HG02763 (cell line): Measurements from ENCODE around the gene PUSL1.

Experiments used
- ATAC-seq: cut with Tn5 transposase; IDR thresholded peaks from one replicate; pipeline ENCODE4 v1.9.1; 2021; ENCODE audit warnings: mild to moderate bottlenecking, moderate library complexity; ENCODE audit not compliant: unreplicated experiment

PUSL1 gene

GRCh38 chr1:1293263-1294249 is 14.8 kb upstream of the PUSL1 start:
- no peak for ATAC-seq

DNA sequence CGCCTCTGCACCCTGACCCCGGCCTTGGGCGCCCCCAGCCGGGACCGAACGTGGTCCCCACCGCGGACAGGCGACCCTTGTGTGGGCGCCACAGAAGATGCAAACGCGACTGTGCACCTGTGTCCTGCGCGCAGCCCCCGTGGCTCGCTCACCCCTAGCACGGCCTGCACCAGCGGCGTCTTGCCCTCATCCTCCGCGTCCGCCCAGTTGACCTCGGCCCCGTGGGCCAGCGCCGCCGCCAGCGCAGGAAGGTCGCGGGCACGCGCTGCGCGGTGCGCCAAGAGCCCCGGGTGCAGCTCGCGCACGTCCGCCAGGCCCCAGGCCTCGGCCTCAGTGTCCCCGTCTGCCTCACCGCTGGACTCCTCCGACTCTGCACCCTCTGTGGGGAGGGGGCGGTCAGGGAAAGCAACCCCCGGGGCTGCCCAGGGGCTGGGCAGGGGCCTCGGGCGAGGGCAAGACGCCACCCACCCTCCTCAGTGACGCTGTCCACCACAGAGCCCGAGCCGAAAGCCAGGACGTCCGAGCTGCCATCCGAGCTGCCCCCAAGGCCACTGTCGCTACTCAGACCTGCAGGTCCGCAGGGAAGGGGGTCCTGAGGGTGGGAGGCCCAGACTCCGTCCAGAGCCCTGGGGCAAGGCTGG is 14.0 kb upstream of the PUSL1 start:
- no peak for ATAC-seq

- ATAC-seq, result no peak
Measured at GRCh38 chr1:1295154-1295923, 13.1 kb upstream of the PUSL1 start.

DNA sequence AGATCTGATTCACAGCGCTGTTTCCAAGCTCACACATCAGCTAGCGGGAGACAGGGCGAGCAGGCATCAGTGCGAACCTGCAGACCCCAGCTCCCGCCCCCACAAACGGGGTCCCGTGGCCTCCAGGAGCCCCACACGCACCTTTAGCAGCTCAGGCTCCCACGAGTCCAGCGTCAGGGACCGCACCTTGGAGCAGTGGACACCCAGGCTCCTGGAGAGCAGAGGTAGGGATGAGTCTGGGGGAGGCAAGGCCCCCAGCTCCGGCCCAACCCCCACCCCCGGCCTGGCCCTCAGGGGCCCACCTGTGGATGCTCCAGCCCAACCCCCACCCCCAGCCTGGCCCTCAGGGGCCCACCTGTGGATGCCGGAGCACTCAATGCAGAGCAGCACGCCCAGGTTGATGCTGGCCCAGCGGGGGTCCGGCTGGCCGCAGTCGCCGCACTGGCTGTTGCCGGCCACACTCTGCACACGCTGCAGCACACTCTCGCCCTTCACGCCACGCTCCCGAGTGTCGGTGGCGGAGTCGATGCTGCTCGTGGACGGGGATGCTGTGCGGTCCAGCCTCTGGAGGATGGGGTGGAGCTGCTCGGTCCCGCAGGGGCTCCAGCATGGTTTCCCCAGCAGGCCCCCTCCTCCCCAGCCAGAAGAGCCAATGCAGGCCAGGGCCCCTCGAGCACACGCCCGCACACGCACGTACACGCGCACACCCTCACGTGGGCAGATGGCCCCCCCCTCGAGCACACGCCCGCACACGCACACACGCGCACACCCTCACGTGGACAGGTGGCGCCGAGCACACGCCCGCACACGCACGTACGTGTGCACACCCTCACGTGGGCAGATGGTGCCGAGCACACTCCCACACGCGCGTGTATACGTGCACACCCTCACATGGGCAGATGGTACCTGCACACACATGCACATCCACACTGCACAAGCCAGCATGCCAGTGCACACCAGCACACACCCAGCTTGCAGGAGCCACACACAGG is 12.0 kb upstream of the PUSL1 start:
- no peak for ATAC-seq

GRCh38 chr1:1297802-1298424 is 10.5 kb upstream of the PUSL1 start:
- ATAC-seq, result no peak

- no peak for ATAC-seq
Measured at GRCh38 chr1:1298861-1299685, 9.3 kb upstream of the PUSL1 start.

- no peak for ATAC-seq
Measured at GRCh38 chr1:1299686-1300351, 8.6 kb upstream of the PUSL1 start.

- no peak for ATAC-seq
Measured at GRCh38 chr1:1300352-1300739, 8.1 kb upstream of the PUSL1 start.

DNA sequence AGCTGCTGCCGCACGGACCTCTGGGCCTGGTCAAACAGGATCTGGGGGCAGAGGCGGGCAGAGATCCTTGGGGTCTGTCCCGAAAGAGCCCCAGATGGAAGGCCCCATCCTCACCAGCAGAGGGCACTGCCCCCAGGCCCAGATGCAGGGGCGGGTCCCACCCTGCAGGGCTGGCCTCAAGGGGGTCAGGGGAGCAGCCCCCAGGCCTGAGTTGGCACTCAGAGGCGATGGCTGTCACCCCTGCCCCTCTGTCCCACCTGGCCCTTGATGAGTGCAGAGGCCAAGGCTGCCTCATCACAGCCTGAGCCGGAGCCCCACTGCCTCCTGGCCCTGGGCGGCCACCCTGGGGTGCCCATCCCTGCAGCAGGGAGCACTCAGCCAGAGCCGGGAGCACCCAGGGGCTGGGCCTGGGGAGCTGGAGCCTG is 6.4 kb upstream of the PUSL1 start:
- ATAC-seq, result no peak

DNA sequence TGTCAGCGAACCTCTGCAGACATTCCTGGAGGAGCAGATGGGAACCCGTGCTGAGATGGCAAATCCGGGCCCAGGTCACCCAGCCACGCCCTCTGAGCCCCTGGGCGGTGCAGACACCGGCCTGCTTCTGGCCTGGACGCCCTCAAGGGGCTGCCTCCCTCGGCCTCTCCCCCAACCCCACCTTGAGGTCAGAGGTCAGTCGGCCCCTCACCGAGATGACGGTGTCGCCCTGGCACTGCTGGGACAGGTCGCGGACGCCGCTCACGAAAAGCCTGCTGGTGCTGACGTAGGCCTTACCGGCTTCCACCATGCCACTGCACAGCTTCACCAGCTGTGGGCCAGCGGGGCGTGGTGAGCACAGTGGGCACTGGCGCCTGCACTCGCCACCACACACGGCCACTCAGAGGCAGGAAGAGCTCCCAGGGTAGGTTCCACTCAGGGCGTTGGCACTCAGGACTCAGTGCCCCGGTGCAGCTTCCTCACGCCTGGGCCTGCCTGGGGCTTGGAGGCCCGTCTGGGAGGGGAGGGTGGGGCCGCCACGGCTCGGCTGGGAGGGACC is 5.4 kb upstream of the PUSL1 start:
- ATAC-seq, result no peak

DNA sequence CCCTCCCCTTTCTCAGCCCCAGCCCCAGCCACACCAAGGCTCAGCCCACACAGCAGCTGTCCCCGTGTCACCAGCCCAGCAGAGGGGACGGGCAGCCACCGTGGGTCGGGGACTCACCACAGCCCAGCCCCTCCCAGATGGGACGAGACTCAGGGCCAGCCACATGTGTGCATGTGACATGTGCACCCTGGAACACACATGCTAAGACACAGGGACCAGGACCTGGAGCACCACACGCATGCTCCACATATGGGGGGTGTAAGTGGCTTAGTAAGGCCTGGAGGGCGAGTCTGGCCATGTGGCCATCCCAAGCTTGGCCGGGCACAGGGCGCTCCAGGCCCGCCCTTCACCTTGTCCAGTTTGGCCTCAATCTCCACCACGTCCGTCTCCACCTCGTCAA is 4.7 kb upstream of the PUSL1 start:
- ATAC-seq, result no peak

GRCh38 chr1:1304331-1305299 is 3.8 kb upstream of the PUSL1 start:
- ATAC-seq, result no peak

GRCh38 chr1:1305300-1306069 is 2.9 kb upstream of the PUSL1 start:
- ATAC-seq, result no peak

DNA sequence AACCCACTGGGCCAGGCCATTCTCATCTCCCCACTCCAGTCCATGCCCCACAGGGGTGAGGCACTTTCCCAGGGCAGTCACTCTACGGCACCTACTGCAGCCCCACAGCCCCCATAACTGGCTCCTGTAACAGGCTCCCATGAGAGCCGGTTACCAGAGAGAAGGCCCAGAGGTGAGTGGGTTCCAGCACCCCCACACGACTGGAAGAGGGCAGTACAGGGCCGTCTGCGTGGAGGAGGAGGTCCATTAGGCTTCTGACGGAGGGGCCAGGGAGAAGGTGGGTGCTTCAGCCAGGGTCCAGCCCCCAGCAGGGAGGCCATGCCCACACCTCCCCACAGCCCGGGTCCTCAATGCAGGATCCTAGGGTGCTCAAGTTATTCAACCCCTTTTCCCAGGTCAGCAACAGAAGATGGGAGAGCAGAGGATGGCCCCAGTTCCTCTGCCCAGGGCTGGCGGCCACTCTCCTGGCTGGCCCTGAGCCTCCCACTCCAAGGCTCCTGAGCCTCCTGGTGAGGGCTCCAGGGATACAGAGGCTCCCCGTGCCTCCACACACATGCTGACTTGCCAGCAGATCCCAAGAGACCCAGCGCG is 2.2 kb upstream of the PUSL1 start:
- no peak for ATAC-seq

DNA sequence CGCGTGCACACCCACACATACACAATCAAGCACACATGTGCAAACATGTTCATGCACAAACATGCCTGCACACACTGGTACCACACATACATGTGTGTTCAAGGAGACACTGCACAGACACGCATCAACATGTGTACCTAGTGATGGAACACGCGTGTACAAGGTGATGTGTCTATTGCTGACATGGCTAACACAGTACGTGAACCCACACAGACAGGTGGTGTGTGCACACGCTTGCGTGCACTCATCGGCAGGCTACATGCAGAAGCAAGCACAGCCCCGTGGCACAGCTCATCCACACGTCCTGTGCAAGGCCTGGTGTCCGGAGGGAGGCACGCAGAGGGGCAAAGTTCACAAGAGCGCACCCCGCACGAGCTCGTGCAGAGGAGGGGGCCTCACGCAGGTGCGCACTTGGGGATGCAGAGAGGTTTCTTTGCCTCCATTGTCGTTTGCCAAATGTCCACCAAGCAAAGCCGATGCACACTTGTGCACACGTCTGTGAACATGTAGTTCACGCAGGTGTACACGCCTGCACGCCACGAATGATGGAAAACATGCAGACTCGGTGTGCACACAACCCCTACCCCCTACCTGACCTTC is 1.6 kb upstream of the PUSL1 start:
- ATAC-seq, result no peak
